ENCODE measurements around the gene SHC1. TPM values are rescaled to one million over a fixed set of nuclear protein-coding genes. Genes with fewer than 3 reads are reported as not detected.

The SHC1 gene
- total RNA-seq, 1 donor from 2014 or later = 176 TPM

DNA sequence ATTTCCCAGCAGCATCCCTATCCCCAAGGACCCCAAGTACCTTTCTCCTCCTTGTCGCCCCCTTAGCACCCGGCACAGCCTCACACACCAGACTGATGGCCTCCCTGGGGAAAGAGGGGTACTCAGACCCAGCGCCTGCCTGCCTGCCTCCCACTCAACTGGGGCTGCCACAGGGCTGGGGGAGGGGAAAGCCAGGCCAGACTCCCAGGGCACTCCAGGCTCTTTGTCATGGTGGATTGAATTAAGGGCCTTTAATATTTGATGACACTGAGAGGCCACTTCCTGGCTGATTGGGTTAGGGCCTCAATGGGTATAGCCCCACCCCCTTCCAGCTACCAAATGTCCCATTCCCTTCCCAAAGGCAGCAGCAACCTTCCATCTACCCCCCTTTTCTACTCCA, 1.8 kb downstream of the SHC1 start:
- Histone ChIP-seq H3K4me3 (ENCODE audit: low read depth, low read length) (peak overlapping the region; percentile 50), H3K27me3 (ENCODE audit: control insufficient read depth, insufficient read depth, low read length) (no peaks in the 10 kb centered on the region), H3K36me3 (ENCODE audit: control insufficient read depth, insufficient read depth, low read length) (peaks cover 7% of the 10 kb centered on the region)
- no peak for DNase-seq (ENCODE audit: low read depth)
- TF ChIP-seq, protein P1, sequence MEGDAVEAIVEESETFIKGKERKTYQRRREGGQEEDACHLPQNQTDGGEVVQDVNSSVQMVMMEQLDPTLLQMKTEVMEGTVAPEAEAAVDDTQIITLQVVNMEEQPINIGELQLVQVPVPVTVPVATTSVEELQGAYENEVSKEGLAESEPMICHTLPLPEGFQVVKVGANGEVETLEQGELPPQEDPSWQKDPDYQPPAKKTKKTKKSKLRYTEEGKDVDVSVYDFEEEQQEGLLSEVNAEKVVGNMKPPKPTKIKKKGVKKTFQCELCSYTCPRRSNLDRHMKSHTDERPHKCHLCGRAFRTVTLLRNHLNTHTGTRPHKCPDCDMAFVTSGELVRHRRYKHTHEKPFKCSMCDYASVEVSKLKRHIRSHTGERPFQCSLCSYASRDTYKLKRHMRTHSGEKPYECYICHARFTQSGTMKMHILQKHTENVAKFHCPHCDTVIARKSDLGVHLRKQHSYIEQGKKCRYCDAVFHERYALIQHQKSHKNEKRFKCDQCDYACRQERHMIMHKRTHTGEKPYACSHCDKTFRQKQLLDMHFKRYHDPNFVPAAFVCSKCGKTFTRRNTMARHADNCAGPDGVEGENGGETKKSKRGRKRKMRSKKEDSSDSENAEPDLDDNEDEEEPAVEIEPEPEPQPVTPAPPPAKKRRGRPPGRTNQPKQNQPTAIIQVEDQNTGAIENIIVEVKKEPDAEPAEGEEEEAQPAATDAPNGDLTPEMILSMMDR (IDR thresholded peaks at IDR 0.05; ENCODE audit: insufficient read depth, low read length, poor library complexity, severe bottlenecking) = no peak

DNA sequence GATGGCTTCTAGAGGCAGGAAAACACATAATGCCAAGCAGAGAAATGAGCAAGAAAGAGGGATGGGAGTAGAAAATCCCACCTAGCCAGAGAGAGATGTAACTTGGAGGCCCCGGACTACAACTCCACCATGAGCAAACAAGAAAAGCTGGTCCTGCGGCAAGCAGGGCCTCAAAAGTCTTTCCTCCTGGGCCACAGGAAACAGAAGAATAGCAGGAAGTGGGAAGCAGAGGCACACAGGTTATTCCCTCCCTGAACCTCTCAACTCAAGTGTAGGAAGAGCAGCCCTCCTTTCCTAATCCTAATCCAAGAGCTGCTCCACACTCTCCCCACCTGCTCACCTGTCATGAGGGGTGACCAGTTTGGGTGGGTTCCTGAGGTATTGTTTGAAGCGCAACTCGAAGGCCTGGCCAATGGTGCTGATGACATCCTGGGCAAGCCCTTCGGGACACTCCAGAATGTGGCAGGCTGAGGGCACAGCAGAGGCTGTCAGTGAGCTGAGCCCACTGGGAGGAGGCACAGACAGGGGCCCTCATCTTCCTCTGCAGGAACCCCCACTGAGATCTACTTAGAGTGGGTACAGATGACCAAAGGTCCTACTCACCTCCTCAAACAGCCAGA, 3.1 kb downstream of the SHC1 start:
- Histone ChIP-seq H3K36me3 (ENCODE audit: control insufficient read depth, insufficient read depth, low read length) (peaks cover 7% of the 10 kb centered on the region), H3K27me3 (ENCODE audit: control insufficient read depth, insufficient read depth, low read length) (no peaks in the 10 kb centered on the region), H3K4me3 (ENCODE audit: low read depth, low read length) (no peak overlapping the region)
- TF ChIP-seq, protein P1 (IDR thresholded peaks at IDR 0.05; ENCODE audit: insufficient read depth, low read length, poor library complexity, severe bottlenecking) = no peak
- DNase-seq (ENCODE audit: low read depth) = no peak

DNA sequence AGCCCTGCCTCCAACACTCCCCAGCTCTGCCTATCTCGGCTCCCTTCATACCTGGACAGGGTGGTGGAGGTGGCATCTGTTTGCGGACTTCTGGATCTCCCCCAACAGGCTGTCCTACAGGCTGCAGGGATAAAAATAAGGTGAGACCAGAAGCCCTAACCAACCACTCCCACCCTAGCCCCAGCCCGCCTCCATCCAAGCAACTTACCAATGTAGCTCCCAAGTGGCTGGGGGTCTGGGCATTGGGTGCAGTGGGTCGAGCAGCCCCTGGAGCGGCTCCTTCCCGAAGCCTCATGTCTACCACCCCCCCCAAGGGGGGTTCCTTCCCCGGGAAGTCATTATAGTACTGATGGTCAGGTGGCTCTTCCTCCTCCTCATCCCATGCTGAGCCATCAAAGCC, 4.4 kb downstream of the SHC1 start:
- Histone ChIP-seq H3K4me3 (ENCODE audit: low read depth, low read length) (no peak overlapping the region), H3K36me3 (ENCODE audit: control insufficient read depth, insufficient read depth, low read length) (peaks cover 7% of the 10 kb centered on the region), H3K27me3 (ENCODE audit: control insufficient read depth, insufficient read depth, low read length) (no peaks in the 10 kb centered on the region)
- TF ChIP-seq, protein P1 (IDR thresholded peaks at IDR 0.05; ENCODE audit: insufficient read depth, low read length, poor library complexity, severe bottlenecking) = no peak
- no peak for DNase-seq (ENCODE audit: low read depth)

DNA sequence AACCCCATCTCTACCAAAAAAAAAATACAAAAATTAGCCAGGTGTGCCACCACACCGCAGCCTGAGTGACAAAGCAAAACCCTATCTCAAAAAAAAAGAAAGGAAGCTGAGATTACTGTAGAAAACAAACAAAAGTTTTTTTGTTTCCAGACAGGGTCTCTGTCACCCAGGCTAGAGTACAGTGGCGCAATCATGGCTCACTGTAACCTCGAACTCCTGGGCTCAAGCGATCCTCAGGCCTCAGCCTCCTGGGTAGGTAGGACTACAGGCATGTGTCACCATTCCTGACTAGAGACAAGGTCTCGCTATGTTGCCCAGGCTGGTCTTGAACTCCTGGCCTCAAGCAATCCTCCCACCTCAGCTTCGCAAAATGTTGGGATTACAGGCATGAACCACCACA, 6.2 kb downstream of the SHC1 start:
- DNase-seq (ENCODE audit: low read depth) = no peak
- TF ChIP-seq, protein P1 (IDR thresholded peaks at IDR 0.05; ENCODE audit: insufficient read depth, low read length, poor library complexity, severe bottlenecking) = no peak
- Histone ChIP-seq H3K27me3 (ENCODE audit: control insufficient read depth, insufficient read depth, low read length) (no peaks in the 10 kb centered on the region), H3K4me3 (ENCODE audit: low read depth, low read length) (no peak overlapping the region), H3K36me3 (ENCODE audit: control insufficient read depth, insufficient read depth, low read length) (peaks cover 8% of the 10 kb centered on the region)

DNA sequence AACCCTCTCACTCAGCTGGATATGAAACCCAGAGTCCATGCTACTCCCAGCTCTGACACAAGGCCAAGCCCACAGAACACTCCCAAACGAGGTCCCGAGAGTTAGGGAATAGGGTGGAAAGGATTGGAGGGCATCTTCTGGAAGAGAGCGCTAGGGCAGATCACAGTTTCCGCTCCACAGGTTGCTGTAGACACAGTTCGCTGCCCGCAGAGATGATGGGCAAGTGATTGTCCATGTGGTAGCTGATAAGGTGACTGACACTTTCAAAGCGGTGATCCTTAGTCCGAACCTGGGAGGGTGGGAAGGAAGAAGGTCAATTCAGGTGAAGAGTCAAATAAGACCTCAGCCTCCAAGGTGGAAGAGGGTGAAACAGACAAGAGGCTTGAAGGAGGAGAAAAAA, 6.9 kb downstream of the SHC1 start:
- H3K36me3 ChIP-seq (ENCODE audit: control insufficient read depth, insufficient read depth, low read length) = peaks cover 8% of the 10 kb centered on the region
- H3K4me3 ChIP-seq (ENCODE audit: low read depth, low read length) = no peak overlapping the region
- no peaks in the 10 kb centered on the region for H3K27me3 ChIP-seq (ENCODE audit: control insufficient read depth, insufficient read depth, low read length)
- TF ChIP-seq, protein P1 (IDR thresholded peaks at IDR 0.05; ENCODE audit: insufficient read depth, low read length, poor library complexity, severe bottlenecking) = no peak
- no peak for DNase-seq (ENCODE audit: low read depth)

DNA sequence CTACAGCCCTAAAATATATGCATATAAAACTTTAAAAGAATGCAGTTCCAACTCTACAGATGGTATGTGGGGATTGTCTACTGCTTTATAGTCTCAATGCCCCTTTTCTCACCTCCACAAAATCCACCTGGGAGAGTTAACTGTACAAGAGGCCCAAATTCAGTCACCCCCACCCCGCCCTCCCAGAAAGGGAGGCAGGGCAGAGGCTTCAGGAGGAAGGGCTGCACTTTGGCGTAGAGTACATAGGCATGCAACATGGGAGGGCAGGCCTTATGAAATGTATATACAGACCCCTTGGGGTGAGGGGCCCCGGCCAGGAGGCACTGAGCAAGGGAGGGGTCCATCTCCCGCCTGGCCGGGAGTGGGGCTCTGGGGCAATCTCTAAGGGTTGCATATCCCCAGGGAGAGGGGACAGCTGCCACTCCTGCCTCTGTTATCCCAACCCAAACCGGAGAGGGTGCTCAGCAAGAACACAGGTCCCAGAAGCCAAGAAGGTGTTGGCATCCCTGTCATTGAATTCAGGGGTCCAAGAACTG, 7.7 kb downstream of the SHC1 start:
- TF ChIP-seq, protein P1 (IDR thresholded peaks at IDR 0.05; ENCODE audit: insufficient read depth, low read length, poor library complexity, severe bottlenecking) = no peak
- Histone ChIP-seq H3K27me3 (ENCODE audit: control insufficient read depth, insufficient read depth, low read length) (no peaks in the 10 kb centered on the region), H3K36me3 (ENCODE audit: control insufficient read depth, insufficient read depth, low read length) (peaks cover 7% of the 10 kb centered on the region), H3K4me3 (ENCODE audit: low read depth, low read length) (no peak overlapping the region)
- DNase-seq (ENCODE audit: low read depth) = no peak
